ENCODE data around the gene FNBP1L.

FNBP1L gene

GRCh38 chr1:93504247-93505033, 56.5 kb downstream of the FNBP1L start:
- TF ChIP-seq CTCF (conservative IDR thresholded peaks at IDR 0.05; ENCODE audit: low read depth, low read length): no peak
- no peak overlapping the region for H3K4me3 ChIP-seq (ENCODE audit: low read depth, low read length)
- DNase-seq (ENCODE audit: low read depth): peak; percentile 10

- DNase-seq (ENCODE audit: low read depth): no peak
- no peak overlapping the region for H3K4me3 ChIP-seq (ENCODE audit: low read depth, low read length)
- no peak for TF ChIP-seq CTCF (conservative IDR thresholded peaks at IDR 0.05; ENCODE audit: low read depth, low read length)
These were observed 58.2 kb downstream of the FNBP1L start for GRCh38 chr1:93506126-93506525.

GRCh38 chr1:93516164-93516563, 68.2 kb downstream of the FNBP1L start:
- no peak for TF ChIP-seq CTCF (conservative IDR thresholded peaks at IDR 0.05; ENCODE audit: low read depth, low read length)
- DNase-seq (ENCODE audit: low read depth): no peak

GRCh38 chr1:93518516-93518915, 70.6 kb downstream of the FNBP1L start:
- no peak for TF ChIP-seq CTCF (conservative IDR thresholded peaks at IDR 0.05; ENCODE audit: low read depth, low read length)
- DNase-seq (ENCODE audit: low read depth): no peak
- no peak overlapping the region for H3K4me3 ChIP-seq (ENCODE audit: low read depth, low read length)

More at GRCh38 chr1:93516164-93516563, 68.2 kb downstream of the FNBP1L start:
- H3K4me3 ChIP-seq (ENCODE audit: low read depth, low read length): no peak overlapping the region

- no peak for TF ChIP-seq CTCF (conservative IDR thresholded peaks at IDR 0.05; ENCODE audit: low read depth, low read length)
- peak; percentile 44 for DNase-seq (ENCODE audit: low read depth)
- no peak overlapping the region for H3K4me3 ChIP-seq (ENCODE audit: low read depth, low read length)
These were observed 71.4 kb downstream of the FNBP1L start for GRCh38 chr1:93519199-93519829.

- TF ChIP-seq CTCF (conservative IDR thresholded peaks at IDR 0.05; ENCODE audit: low read depth, low read length): no peak
These were observed 73.7 kb downstream of the FNBP1L start for GRCh38 chr1:93521618-93522017.

More at GRCh38 chr1:93521618-93522017, 73.7 kb downstream of the FNBP1L start:
- no peak overlapping the region for H3K4me3 ChIP-seq (ENCODE audit: low read depth, low read length)
- no peak for DNase-seq (ENCODE audit: low read depth)

Measured in choroid plexus epithelial cell (primary cell).